Right renal cortex interstitium (tissue), 3 donors: ENCODE measurements around the gene DAPK1. TPM values are rescaled to one million over a fixed set of nuclear protein-coding genes. Genes with fewer than 3 reads are reported as not detected.

Source experiments
- polyA plus RNA-seq, 3 donors: library from polyadenylated mRNA; unstranded; fragments of 120-200 nt; gene quantifications; one replicate each; pipeline ENCODE4 v1.2.1, GENCODE V29; 2013; ENCODE audit not compliant: insufficient read length in 3 of 3

The DAPK1 gene
- polyA plus RNA-seq, 3 donors: 66.5 to 68.4 (median 68.4) TPM

Other genes starting within 250 kb of the DAPK1 start
- gene CTSL, start 228.3 kb downstream of the DAPK1 start, polyA plus RNA-seq: 100 to 1,000 TPM; 180 to 204 (median 199) TPM